GM19395 (cell line): Measurements from ENCODE around the gene PCDHGA6.
"Not testable (repeated sequence)": the region's sequence is repeated elsewhere in the genome, so short reads cannot be mapped to it uniquely, and the experiment has no call there.

Source experiments
- ATAC-seq: cut with Tn5 transposase; IDR thresholded peaks from one replicate; pipeline ENCODE4 v1.9.1; 2021; ENCODE audit warnings: mild to moderate bottlenecking, moderate library complexity; ENCODE audit not compliant: unreplicated experiment

Gene PCDHGA6

DNA sequence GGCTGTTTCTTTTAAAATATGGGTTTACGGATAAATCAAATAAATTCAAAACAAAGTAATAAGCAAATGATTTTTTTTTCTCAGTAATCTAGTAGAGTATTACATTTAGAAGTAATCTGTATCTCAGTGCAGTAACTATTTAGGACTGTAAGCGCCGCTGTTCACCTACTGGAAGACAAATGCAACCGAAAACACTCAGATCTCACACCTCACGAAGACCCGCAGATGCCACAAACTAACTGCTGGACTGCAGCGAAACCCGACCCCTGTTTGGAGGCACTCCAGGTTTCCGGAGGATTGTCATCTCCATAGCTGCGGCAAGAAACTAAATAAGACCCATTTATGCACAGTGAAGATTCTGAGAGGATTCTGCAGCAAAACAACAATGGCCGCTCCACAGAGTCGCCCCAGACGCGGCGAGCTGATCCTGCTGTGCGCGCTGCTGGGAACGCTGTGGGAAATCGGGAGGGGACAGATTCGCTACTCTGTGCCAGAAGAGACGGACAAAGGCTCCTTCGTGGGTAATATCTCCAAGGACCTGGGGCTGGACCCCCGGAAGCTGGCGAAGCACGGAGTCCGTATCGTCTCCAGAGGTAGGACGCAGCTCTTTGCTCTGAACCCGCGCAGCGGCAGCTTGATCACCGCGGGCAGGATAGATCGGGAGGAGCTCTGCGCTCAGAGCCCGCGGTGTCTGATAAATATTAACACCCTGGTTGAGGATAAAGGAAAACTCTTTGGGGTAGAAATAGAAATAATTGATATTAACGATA lies 18.9 kb downstream of the PCDHGA6 start, which contains the start of gene PCDHGA8:
Gene PCDHGA8, plus strand, starts transcription at position 205 of the 770 bp plus-strand sequence. Its CDS starts 181 bp downstream, at position 386.
- ATAC-seq = no peak

- ATAC-seq = no peak
Measured at GRCh38 chr5:141393267-141393666, 19.6 kb downstream of the PCDHGA6 start.

DNA sequence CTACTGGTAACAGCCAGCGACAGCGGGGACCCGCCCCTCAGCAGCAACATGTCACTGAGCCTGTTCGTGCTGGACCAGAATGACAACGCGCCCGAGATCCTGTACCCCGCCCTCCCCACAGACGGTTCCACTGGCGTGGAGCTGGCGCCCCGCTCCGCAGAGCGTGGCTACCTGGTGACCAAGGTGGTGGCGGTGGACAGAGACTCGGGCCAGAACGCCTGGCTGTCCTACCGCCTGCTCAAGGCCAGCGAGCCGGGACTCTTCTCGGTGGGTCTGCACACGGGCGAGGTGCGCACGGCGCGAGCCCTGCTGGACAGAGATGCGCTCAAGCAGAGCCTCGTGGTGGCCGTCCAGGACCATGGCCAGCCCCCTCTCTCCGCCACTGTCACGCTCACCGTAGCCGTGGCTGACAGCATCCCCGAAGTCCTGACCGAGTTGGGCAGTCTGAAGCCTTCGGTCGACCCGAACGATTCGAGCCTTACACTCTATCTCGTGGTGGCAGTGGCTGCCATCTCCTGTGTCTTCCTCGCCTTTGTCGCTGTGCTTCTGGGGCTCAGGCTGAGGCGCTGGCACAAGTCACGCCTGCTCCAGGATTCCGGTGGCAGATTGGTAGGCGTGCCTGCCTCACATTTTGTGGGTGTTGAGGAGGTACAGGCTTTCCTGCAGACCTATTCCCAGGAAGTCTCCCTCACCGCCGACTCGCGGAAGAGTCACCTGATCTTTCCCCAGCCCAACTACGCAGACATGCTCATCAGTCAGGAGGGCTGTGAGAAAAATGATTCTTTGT lies 20.9 kb downstream of the PCDHGA6 start:
- not testable (repeated sequence) for ATAC-seq

GRCh38 chr5:141397756-141398551 lies 24.3 kb downstream of the PCDHGA6 start, which contains the start of gene PCDHGB5:
TSS of gene PCDHGB5 (plus strand) at chr5:141397947. CDS start at chr5:141398128, 181 bp downstream.
- ATAC-seq = peak; percentile 99

- no peak for ATAC-seq
Measured at GRCh38 chr5:141398608-141399007, 24.9 kb downstream of the PCDHGA6 start.

DNA sequence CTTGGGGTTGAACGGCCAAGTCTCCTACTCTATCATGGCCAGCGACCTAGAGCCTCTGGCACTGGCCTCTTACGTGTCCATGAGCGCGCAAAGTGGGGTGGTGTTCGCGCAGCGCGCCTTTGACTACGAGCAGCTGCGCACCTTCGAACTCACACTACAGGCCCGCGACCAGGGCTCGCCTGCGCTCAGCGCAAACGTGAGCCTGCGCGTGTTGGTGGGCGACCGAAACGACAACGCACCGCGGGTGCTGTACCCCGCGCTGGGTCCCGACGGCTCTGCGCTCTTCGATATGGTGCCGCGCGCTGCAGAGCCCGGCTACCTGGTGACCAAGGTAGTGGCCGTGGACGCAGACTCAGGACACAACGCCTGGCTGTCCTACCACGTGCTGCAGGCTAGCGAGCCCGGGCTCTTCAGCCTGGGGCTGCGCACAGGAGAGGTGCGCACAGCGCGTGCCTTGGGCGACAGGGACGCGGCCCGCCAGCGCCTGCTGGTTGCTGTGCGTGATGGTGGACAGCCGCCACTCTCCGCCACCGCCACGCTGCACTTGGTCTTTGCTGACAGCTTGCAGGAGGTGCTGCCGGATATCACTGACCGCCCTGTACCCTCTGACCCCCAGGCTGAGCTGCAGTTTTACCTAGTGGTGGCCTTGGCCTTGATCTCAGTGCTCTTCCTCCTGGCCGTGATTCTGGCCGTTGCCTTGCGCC lies 26.0 kb downstream of the PCDHGA6 start:
- ATAC-seq = no peak

GRCh38 chr5:141402553-141403243 lies 29.0 kb downstream of the PCDHGA6 start, which contains the start of gene PCDHGA9:
TSS of gene PCDHGA9 (plus strand) at chr5:141402778. CDS start at chr5:141402953, 175 bp downstream.
- ATAC-seq = no peak

DNA sequence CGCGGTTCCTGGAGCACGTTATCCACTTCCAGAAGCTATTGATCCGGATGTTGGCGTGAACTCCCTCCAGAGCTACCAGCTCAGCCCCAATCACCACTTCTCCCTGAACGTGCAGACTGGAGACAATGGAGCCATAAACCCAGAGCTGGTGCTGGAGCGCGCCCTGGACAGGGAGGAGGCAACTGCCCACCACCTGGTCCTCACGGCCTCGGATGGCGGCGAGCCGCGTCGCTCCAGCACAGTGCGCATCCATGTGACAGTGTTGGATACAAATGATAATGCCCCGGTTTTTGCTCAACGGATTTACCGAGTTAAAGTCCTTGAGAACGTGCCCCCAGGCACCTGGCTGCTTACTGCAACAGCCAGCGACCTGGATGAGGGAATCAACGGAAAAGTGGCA lies 29.7 kb downstream of the PCDHGA6 start:
- ATAC-seq = no peak

- ATAC-seq = peak; percentile 64
Measured at GRCh38 chr5:141407790-141408505, 34.3 kb downstream of the PCDHGA6 start, which contains the start of gene PCDHGB6. TSS of gene PCDHGB6 (plus strand) at chr5:141408021. CDS start at chr5:141408203, 182 bp downstream.

DNA sequence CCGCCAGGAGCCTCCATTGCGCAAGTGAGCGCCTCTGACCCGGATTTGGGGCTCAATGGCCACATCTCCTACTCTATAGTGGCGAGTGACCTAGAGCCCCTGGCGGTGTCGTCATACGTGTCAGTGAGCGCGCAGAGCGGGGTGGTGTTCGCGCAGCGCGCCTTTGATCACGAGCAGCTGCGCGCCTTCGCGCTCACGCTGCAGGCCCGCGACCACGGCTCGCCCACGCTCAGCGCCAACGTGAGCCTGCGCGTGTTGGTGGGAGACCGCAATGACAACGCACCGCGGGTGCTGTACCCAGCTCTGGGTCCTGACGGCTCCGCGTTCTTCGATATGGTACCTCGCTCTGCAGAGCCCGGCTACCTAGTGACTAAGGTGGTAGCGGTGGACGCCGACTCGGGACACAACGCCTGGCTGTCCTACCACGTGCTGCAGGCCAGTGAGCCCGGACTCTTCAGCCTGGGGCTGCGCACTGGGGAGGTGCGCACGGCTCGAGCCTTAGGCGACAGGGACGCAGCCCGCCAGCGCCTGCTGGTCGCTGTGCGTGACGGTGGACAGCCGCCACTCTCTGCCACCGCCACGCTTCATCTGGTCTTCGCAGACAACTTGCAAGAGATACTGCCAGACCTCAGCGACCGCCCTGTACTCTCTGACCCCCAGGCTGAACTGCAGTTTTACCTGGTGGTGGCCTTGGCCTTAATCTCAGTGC lies 36.1 kb downstream of the PCDHGA6 start:
- no peak for ATAC-seq

DNA sequence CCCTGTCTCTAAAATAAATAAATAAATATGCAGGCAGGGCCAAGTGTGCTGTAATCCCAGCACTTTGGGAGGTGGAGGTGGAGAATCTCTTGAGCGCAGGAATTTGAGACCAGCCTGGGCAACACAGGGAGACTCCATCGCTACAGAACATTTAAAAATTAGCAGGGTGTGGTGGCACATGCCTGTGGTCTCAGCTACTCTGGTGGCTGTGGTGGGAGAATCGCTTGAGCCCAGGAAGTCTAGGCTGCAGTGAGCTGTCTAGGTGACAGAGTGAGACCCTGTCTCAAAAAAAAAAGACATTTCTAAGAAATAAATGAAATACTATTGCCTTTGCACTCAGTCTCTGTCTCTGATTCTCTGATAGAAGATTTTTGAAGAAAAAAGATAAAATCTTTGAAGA lies 37.9 kb downstream of the PCDHGA6 start:
- no peak for ATAC-seq

DNA sequence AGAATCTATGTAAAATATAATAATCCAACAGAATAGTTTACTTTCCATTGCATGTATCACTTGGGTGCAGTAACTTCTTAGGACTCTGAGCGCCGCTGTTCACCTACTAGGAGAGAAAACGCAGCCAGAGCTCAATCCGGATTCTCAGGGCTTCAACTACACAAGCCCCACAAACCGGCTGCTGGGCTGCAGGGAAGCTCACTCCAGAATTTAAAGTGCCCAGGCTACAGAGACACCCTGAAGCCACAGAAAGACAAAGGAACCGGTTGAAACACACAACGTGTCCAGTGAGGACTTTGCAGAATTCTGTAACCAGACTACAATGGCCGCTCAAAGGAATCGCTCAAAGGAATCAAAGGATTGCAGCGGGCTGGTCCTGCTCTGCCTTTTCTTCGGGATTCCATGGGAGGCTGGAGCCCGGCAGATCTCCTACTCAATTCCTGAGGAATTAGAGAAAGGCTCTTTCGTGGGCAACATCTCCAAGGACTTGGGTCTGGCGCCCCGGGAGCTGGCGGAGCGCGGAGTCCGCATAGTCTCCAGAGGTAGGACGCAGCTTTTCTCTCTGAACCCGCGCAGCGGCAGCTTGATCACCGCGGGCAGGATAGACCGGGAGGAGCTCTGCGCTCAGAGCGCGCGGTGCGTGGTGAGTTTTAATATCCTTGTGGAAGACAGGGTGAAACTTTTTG lies 39.3 kb downstream of the PCDHGA6 start, which contains the start of gene PCDHGA10:
Gene PCDHGA10, plus strand, starts transcription at position 134 of the 686 bp plus-strand sequence. Its CDS starts 189 bp downstream, at position 323.
- ATAC-seq = peak; percentile 81

- no peak for ATAC-seq
Measured at GRCh38 chr5:141413540-141414069, 39.9 kb downstream of the PCDHGA6 start.

GRCh38 chr5:141414548-141415274 lies 41.0 kb downstream of the PCDHGA6 start:
- ATAC-seq = not testable (repeated sequence)

- not testable (repeated sequence) for ATAC-seq
Measured at GRCh38 chr5:141415275-141415618, 41.6 kb downstream of the PCDHGA6 start.

DNA sequence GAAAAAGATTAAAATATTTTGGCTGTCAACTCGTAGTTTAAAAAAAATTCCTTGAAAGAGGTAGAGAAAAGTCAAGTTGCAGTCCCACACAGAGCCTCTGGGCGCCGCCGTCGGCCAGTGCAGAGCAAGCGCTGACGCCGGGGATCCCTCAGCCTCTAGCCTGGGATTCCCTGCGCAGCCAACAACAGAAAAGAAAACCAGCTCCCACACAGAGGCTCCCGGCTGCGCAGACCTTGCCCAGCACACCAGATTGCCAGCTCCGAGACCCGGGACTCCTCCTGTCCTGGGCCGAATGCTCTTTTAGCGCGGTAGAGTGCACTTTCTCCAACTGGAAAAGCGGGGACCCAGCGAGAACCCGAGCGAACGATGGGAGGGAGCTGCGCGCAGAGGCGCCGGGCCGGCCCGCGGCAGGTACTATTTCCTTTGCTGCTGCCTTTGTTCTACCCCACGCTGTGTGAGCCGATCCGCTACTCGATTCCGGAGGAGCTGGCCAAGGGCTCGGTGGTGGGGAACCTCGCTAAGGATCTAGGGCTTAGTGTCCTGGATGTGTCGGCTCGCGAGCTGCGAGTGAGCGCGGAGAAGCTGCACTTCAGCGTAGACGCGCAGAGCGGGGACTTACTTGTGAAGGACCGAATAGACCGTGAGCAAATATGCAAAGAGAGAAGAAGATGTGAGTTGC lies 43.9 kb downstream of the PCDHGA6 start, which contains the start of gene PCDHGB7:
Gene PCDHGB7, plus strand, starts transcription at position 184 of the 679 bp plus-strand sequence. Its CDS starts 183 bp downstream, at position 367.
- ATAC-seq = peak; percentile 82
